HG02885 (cell line): ENCODE measurements around the gene NAP1L2.
"Not testable (repeated sequence)": the region's sequence is repeated elsewhere in the genome, so short reads cannot be mapped to it uniquely, and the experiment has no call there.

ENCODE experiments used
- ATAC-seq: cut with Tn5 transposase; IDR thresholded peaks from one replicate; pipeline ENCODE4 v1.9.1; 2021; ENCODE audit warnings: mild to moderate bottlenecking; ENCODE audit not compliant: unreplicated experiment, poor library complexity

The NAP1L2 gene

DNA sequence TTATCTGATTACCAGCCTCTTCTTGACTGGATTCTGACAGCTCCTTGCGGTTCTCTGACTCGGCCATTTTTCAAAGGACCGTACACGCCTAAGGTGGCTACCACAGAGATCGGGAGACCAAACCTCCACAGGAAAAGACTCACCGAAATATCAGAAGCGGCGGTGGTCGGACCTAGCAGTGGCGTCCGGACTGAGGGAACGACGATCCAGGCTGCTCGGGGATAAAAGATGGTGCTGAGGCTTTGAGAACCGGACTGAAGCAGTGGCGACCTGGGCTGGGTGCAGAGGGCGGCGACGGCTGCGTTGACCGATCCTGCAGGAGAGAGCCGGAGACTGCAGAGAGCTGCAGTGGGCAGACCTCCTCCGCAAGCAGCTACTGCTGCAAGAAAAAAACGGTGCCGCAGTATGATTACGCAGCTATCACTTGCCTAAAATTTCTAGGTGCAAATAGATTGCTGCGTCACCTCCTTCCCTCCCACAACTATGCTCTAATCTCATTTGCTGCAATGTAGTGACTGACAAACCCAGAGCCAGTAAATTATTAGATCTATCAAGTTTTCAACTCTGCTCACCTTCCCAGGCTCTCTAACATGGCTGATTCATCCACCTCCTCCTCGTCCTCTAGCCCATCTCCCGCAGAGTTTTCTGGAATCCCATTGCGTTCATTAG is at the start of gene NAP1L2:
Gene NAP1L2 (minus strand): TSS at position 426 of the 669 bp plus-strand sequence. CDS start 359 bp downstream, at position 67.
- ATAC-seq = peak; percentile 82

- ATAC-seq = no peak
Observed at GRCh38 chrX:73262991-73263390, 48.3 kb upstream of the NAP1L2 start.

DNA sequence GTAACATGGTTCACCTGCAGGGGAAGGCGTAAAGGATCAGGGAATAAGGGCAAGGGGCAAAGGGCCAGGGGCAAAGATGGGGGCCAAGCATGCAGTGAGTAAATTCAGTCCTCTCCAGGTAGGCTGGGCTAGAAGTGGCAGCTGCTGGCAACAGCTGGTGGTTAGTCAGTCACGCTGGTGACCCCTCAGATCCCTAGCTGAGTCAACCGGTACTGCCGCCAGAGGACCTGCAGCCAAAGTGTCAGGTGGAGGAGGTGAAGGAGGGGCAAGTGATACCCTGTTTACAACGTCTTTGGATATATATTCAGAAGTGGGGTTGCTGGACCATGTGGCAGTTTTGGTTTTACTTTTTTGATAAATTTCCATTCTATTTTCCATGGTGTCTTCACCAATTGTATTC is 24.6 kb upstream of the NAP1L2 start:
- no peak for ATAC-seq

- no peak for ATAC-seq
Observed at GRCh38 chrX:73217621-73218020, 3.0 kb upstream of the NAP1L2 start.

DNA sequence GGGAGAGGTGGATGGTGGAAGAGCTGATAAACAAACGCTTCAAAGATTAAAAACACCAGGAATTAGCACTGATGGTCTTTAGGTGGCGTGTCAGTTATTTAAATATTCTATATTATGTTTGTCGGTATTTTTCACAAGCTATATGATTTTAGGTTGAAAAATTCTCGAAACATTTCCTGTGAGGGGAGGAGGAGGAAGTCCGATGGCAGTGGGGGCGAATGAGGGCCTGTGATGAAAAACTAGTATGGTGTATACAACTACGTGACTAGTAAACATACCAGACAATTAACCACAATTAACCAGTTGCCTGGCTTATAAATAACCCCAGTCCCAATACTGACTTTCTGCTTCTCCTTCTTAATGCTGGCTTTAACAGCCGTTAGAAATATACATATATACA is 595 bp upstream of the NAP1L2 start:
- ATAC-seq = no peak

- ATAC-seq = no peak
Observed at GRCh38 chrX:73213734-73214425, 771 bp downstream of the NAP1L2 start.

DNA sequence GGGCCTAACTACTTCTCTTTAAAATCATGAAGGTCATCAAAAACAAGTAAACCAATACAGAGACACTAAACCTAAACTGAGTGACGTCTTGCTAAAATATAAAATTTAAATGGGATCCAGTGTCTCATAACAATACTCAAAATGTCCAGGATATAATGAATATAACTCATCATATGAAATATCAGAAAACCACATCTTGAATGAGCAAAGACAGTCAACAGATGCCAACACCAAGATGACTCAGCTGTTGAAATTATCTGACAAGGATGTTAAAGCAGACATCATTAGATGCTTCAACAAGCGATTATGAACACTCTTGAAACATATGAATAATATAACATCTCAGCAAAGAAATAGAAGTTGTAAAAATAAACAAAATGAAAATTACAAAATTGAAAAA is 8.3 kb downstream of the NAP1L2 start:
- ATAC-seq = no peak

GRCh38 chrX:73182502-73183114 is 32.0 kb downstream of the NAP1L2 start:
- no peak for ATAC-seq

- not testable (repeated sequence) for ATAC-seq
Observed at GRCh38 chrX:73168945-73169344, 45.7 kb downstream of the NAP1L2 start.
